GM12878 (cell line): ENCODE data around the gene ZNF543. TPM values are rescaled to one million over a fixed set of nuclear protein-coding genes. Genes with fewer than 3 reads are reported as not detected.

Source experiments
- CBFB ChIP-seq: IDR thresholded peaks from 2 replicates; pipeline ENCODE4 v1.6.1; 2016; ENCODE audit warnings: antibody characterized with exemption, low read depth
- KAT2A ChIP-seq: conservative IDR thresholded peaks from 2 replicates; pipeline ENCODE4 v1.6.1; 2011; ENCODE audit warnings: low read depth, low read length; ENCODE audit not compliant: control insufficient read depth
- polyA plus RNA-seq, 11 experiments: library from polyadenylated mRNA; depleted of rRNA in 4 of 11; unstranded in 6 of 11; stranded (reverse) in 5 of 11; fragments of >200 nt; fragmentation: Nextera tagmentation in 4 of 11; fragmentation: Illumina TruSeq in 1 of 11; extraction: Ambion mirVana in 4 of 11; extraction: Trizol in 1 of 11; gene quantifications; 1 replicate in 1 of 11; 2 replicates in 10 of 11; pipeline versions ENCODE4 v1.2.1 to v1.2.3, GENCODE V29; 2011 to 2016; ENCODE audit warnings: inconsistent platforms in 2 of 11, missing spikeins in 2 of 11, low read depth in 1 of 11
- total RNA-seq, 4 experiments: library from RNA; depleted of rRNA in 3 of 4; stranded (reverse); fragments of >200 nt in 3 of 4; fragmentation: Illumina TruSeq in 1 of 4; extraction: Trizol in 1 of 4; gene quantifications; 2 replicates each; pipeline versions ENCODE4 v1.2.1 to v1.2.3, GENCODE V29; 2013 to 2021
- TF ChIP-seq, protein P1 (sequence below): fragments of 450-650 bp; IDR thresholded peaks from 2 replicates; pipeline ENCODE4 v1.6.1; 2016; ENCODE audit warnings: mild to moderate bottlenecking, moderate library complexity, borderline replicate concordance
- TF ChIP-seq, protein P2 (sequence below): fragments of 450-650 bp; IDR thresholded peaks from 2 replicates; pipeline ENCODE4 v1.6.1; 2017; ENCODE audit warnings: low read depth, mild to moderate bottlenecking, moderate library complexity

The ZNF543 gene
- total and polyA plus RNA-seq, 10 of the 15 experiments (the other 5 are each of a cell fraction or from before 2014, with no cell fraction given): 0.53 to 9.0 (median 3.5) TPM

DNA sequence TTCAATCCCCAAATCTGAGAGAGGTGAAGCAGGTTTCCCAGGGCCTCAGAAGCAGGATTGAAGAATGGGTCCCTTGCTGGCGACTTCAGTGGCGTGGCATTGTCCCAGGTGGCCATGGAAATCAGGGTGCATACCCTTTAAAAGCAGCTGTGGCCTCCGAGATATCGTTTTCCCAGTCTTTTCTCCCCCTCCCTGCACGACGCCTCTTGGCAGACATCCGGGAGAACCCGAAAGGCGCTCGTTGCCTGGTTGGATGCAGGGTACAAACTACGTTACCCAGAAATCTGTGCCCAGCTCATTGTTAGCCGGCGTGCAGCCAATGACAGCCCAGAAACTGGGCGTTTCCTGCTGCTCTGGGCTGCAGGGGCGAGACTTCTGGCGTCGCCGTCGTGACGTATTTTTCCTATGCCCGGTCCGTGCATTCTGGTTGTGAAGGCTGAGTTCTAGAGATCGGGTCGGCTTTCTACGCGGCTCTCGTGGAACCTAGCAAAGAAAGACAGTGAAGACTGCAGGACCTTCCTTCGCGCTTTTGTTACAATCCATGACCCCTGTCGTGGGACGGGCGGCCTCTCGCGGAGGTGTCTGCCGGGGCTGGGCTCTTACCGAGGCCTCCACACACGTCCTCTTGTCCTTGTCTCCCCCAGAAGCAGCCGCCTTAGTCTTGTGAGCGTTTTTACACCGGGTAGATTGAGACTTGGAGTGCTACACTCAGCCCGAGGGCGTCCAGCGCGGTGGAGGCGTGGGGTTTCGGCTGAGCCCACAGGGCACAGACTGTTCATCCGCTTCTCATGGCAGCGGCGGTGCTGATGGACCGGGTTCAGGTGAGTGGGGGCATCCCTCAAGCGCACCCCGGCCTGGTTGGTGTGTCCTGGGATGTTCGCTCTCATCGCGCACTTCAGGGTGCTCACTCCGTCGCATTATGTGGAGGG, 30.9 kb downstream of the ZNF543 start, which contains the start of gene ZNF304 (continued):
- TF ChIP-seq, protein P1, sequence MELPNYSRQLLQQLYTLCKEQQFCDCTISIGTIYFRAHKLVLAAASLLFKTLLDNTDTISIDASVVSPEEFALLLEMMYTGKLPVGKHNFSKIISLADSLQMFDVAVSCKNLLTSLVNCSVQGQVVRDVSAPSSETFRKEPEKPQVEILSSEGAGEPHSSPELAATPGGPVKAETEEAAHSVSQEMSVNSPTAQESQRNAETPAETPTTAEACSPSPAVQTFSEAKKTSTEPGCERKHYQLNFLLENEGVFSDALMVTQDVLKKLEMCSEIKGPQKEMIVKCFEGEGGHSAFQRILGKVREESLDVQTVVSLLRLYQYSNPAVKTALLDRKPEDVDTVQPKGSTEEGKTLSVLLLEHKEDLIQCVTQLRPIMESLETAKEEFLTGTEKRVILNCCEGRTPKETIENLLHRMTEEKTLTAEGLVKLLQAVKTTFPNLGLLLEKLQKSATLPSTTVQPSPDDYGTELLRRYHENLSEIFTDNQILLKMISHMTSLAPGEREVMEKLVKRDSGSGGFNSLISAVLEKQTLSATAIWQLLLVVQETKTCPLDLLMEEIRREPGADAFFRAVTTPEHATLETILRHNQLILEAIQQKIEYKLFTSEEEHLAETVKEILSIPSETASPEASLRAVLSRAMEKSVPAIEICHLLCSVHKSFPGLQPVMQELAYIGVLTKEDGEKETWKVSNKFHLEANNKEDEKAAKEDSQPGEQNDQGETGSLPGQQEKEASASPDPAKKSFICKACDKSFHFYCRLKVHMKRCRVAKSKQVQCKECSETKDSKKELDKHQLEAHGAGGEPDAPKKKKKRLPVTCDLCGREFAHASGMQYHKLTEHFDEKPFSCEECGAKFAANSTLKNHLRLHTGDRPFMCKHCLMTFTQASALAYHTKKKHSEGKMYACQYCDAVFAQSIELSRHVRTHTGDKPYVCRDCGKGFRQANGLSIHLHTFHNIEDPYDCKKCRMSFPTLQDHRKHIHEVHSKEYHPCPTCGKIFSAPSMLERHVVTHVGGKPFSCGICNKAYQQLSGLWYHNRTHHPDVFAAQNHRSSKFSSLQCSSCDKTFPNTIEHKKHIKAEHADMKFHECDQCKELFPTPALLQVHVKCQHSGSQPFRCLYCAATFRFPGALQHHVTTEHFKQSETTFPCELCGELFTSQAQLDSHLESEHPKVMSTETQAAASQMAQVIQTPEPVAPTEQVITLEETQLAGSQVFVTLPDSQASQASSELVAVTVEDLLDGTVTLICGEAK: peak; percentile 75
- TF ChIP-seq CBFB (peak; percentile 28; the same call in 1 of the 2 replicates), KAT2A (no peak)
- TF ChIP-seq, protein P2, sequence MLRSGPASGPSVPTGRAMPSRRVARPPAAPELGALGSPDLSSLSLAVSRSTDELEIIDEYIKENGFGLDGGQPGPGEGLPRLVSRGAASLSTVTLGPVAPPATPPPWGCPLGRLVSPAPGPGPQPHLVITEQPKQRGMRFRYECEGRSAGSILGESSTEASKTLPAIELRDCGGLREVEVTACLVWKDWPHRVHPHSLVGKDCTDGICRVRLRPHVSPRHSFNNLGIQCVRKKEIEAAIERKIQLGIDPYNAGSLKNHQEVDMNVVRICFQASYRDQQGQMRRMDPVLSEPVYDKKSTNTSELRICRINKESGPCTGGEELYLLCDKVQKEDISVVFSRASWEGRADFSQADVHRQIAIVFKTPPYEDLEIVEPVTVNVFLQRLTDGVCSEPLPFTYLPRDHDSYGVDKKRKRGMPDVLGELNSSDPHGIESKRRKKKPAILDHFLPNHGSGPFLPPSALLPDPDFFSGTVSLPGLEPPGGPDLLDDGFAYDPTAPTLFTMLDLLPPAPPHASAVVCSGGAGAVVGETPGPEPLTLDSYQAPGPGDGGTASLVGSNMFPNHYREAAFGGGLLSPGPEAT: peak; percentile 71
